ENCODE results near the gene TBCD.

The TBCD gene

DNA sequence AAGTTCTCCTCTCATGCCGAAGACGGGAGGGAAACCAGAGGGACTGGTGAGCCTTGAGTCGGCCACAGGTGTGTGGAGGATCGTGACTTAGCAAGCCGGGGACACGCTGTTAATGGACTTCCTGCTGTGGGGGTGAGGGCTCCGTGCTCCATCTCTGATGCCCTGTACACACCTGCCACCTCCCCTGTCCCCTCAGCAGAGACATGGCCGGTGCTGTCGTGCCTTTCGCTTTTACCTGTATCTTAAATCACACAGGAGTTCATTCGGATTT, 163.8 kb downstream of the TBCD start:
- no peak for DNase-seq (ENCODE audit: low read depth)
- no peak overlapping the region for H3K4me3 ChIP-seq (ENCODE audit: low read depth, low read length)
- no peak for TF ChIP-seq MAX (IDR thresholded peaks at IDR 0.05; ENCODE audit: low read depth, low read length)
- no peak for TF ChIP-seq POLR2A (IDR thresholded peaks at IDR 0.05; ENCODE audit: extremely low read depth, insufficient read length)
- TF ChIP-seq, protein P1, sequence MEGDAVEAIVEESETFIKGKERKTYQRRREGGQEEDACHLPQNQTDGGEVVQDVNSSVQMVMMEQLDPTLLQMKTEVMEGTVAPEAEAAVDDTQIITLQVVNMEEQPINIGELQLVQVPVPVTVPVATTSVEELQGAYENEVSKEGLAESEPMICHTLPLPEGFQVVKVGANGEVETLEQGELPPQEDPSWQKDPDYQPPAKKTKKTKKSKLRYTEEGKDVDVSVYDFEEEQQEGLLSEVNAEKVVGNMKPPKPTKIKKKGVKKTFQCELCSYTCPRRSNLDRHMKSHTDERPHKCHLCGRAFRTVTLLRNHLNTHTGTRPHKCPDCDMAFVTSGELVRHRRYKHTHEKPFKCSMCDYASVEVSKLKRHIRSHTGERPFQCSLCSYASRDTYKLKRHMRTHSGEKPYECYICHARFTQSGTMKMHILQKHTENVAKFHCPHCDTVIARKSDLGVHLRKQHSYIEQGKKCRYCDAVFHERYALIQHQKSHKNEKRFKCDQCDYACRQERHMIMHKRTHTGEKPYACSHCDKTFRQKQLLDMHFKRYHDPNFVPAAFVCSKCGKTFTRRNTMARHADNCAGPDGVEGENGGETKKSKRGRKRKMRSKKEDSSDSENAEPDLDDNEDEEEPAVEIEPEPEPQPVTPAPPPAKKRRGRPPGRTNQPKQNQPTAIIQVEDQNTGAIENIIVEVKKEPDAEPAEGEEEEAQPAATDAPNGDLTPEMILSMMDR (IDR thresholded peaks at IDR 0.05; ENCODE audit: low read depth, low read length), result no peak
- TF ChIP-seq MYC (IDR thresholded peaks at IDR 0.05; ENCODE audit: low read depth, low read length), result no peak

DNA sequence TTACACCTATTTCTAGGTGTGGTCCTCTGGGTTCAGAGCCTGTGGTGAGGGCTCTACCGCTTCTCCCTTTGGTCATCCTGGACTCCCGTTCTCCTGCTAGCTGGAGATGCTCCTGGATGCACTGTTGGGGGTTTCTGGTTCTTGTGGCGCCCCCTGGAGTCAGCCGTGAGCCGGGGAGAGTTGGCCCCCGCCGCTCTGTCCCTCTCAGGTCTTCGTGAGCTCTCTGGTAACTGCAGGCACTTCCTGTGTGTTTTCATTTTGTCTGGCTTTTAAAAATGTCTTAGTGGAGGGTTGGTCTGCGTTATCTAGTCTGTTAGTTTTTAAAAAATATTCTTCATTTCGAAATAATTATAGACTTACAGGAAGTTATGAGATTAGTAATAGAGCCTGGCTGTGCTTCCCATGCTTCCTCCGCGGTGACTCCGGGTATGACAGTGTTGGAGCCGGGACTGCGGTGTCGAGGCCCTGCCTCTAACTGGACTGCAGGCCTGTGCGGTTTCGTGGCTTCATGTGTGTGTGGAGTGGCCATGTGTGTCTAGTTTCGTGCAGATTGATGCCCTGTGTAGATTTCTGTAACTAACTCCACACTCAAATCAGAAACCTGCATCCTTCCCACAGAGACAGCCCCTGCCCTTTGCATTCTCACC, 166.0 kb downstream of the TBCD start:
- TF ChIP-seq POLR2A (IDR thresholded peaks at IDR 0.05; ENCODE audit: extremely low read depth, insufficient read length) (no peak), MYC (IDR thresholded peaks at IDR 0.05; ENCODE audit: low read depth, low read length) (no peak), MAX (IDR thresholded peaks at IDR 0.05; ENCODE audit: low read depth, low read length) (no peak)
- TF ChIP-seq, protein P1 (IDR thresholded peaks at IDR 0.05; ENCODE audit: low read depth, low read length), result peak; percentile 48
- DNase-seq (ENCODE audit: low read depth), result peak; percentile 48
- no peak overlapping the region for H3K4me3 ChIP-seq (ENCODE audit: low read depth, low read length)

DNA sequence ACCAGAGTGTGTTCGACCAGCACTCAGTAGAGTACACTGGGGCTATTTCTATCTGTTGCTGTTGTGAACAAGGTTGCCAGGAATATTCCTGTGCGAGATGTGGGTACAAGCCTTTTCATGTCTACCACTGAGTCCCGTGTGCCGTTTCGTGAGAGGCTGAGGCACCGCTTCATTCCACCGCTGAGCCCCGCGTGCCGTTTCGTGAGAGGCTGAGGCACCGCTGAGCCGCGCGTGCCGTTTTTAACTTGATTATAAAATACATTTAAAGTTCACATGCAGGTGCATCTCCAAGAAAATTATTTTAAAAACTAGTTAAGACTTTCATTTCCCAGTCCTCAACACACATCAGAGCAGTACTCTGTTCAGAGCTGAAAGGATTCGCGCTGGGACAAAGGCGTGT, 166.6 kb downstream of the TBCD start:
- H3K4me3 ChIP-seq (ENCODE audit: low read depth, low read length), result no peak overlapping the region
- TF ChIP-seq MYC (IDR thresholded peaks at IDR 0.05; ENCODE audit: low read depth, low read length) (no peak), POLR2A (IDR thresholded peaks at IDR 0.05; ENCODE audit: extremely low read depth, insufficient read length) (no peak), MAX (IDR thresholded peaks at IDR 0.05; ENCODE audit: low read depth, low read length) (no peak)
- TF ChIP-seq, protein P1 (IDR thresholded peaks at IDR 0.05; ENCODE audit: low read depth, low read length), result no peak
- DNase-seq (ENCODE audit: low read depth), result no peak

GRCh38 chr17:82920150-82920549, 168.3 kb downstream of the TBCD start:
- TF ChIP-seq POLR2A (IDR thresholded peaks at IDR 0.05; ENCODE audit: extremely low read depth, insufficient read length) (no peak), MYC (IDR thresholded peaks at IDR 0.05; ENCODE audit: low read depth, low read length) (no peak), MAX (IDR thresholded peaks at IDR 0.05; ENCODE audit: low read depth, low read length) (no peak)
- TF ChIP-seq, protein P1 (IDR thresholded peaks at IDR 0.05; ENCODE audit: low read depth, low read length), result no peak
- H3K4me3 ChIP-seq (ENCODE audit: low read depth, low read length), result no peak overlapping the region
- DNase-seq (ENCODE audit: low read depth), result no peak

GRCh38 chr17:82920715-82921114, 168.8 kb downstream of the TBCD start:
- no peak for DNase-seq (ENCODE audit: low read depth)
- no peak overlapping the region for H3K4me3 ChIP-seq (ENCODE audit: low read depth, low read length)
- TF ChIP-seq MAX (IDR thresholded peaks at IDR 0.05; ENCODE audit: low read depth, low read length) (no peak), POLR2A (IDR thresholded peaks at IDR 0.05; ENCODE audit: extremely low read depth, insufficient read length) (no peak), MYC (IDR thresholded peaks at IDR 0.05; ENCODE audit: low read depth, low read length) (no peak)
- TF ChIP-seq, protein P1 (IDR thresholded peaks at IDR 0.05; ENCODE audit: low read depth, low read length), result no peak

Data from NB4 (cell line).